H1 (cell line): Measurements from ENCODE around the gene SCMH1. TPM values are rescaled to one million over a fixed set of nuclear protein-coding genes. Genes with fewer than 3 reads are reported as not detected.

ENCODE experiments used
- JUN ChIP-seq: IDR thresholded peaks from 2 replicates; pipeline ENCODE4 v1.6.1; 2011; ENCODE audit warnings: low read depth, mild to moderate bottlenecking, improper control_type of control experiment, low read length
- polyA plus RNA-seq, 7 experiments: library from polyadenylated mRNA; depleted of rRNA in 3 of 7; stranded (reverse) in 5 of 7; unstranded in 2 of 7; fragments of >200 nt in 5 of 7; fragments of 200-250 nt in 2 of 7; gene quantifications; 1 replicate in 5 of 7; 2 replicates in 1 of 7; 4 replicates in 1 of 7; pipeline versions ENCODE4 v1.2.1 to v1.2.3, GENCODE V29; 2011 to 2013; ENCODE audit warnings: missing spikeins in 2 of 7, mixed read lengths in 2 of 7
- total RNA-seq: library from RNA; stranded (reverse); fragmentation: NEBNext Ultra II Directional; extraction: Animal tissue kit (Norgen Biotek cat#: 25700); gene quantifications from 2 replicates; pipeline ENCODE4 v1.2.1, GENCODE V29; 2021
- TF ChIP-seq, protein P1 (sequence below), 3 experiments: IDR thresholded peaks; 1 replicate in 2 of 3; 2 replicates in 1 of 3; pipeline versions ENCODE4 v1.5.1 to v1.6.1; 2011; ENCODE audit warnings: low read length in 3 of 3, mild to moderate bottlenecking in 3 of 3, inconsistent platforms in 2 of 3, low read depth in 1 of 3, moderate library complexity in 1 of 3; ENCODE audit not compliant: insufficient read depth in 1 of 3; ENCODE audit errors: control extremely low read depth in 1 of 3

The SCMH1 gene
- total and polyA plus RNA-seq, 2 of the 8 experiments (the other 6 are each of a cell fraction or from before 2014, with no cell fraction given): 16.6 to 30.7 TPM

DNA sequence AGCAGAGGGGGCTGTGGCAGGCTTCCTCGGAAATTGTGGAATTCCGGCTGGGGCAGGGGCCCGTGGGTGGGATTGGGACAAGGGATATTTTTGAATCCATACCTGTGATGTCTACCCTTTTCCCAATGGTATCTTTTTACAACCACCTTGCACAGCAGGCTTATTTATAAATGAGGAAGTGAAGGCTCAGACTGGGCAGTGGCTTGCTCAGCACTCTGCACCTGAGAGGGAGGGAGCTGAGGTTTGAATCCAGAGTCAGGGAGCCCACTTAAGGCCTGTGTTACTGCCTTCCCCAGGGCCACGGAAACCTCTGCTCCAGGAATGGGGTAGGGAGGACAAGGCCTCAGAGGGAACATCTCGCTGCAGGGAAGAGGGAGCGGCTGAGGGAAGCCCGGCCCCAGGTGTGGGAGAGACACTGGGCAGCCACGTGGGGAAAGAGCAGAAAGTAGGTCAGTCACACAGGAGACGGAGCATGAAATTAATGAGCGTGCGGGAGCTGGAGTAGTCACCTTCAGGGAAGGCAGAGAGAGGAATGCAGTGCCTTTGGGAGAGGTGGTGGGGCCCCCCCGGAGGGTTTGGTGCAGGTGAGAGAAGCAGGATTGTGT lies 35.4 kb upstream of the SCMH1 start (continued):
- TF ChIP-seq, protein P1, sequence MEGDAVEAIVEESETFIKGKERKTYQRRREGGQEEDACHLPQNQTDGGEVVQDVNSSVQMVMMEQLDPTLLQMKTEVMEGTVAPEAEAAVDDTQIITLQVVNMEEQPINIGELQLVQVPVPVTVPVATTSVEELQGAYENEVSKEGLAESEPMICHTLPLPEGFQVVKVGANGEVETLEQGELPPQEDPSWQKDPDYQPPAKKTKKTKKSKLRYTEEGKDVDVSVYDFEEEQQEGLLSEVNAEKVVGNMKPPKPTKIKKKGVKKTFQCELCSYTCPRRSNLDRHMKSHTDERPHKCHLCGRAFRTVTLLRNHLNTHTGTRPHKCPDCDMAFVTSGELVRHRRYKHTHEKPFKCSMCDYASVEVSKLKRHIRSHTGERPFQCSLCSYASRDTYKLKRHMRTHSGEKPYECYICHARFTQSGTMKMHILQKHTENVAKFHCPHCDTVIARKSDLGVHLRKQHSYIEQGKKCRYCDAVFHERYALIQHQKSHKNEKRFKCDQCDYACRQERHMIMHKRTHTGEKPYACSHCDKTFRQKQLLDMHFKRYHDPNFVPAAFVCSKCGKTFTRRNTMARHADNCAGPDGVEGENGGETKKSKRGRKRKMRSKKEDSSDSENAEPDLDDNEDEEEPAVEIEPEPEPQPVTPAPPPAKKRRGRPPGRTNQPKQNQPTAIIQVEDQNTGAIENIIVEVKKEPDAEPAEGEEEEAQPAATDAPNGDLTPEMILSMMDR (IDR thresholded peaks at IDR 0.05; ENCODE audit: control extremely low read depth in 1 of 3, insufficient read depth in 1 of 3, low read depth in 1 of 3, low read length in 3 of 3): no peak
- TF ChIP-seq JUN: no peak
